ENCODE results near the gene FRMD6.

FRMD6 gene

DNA sequence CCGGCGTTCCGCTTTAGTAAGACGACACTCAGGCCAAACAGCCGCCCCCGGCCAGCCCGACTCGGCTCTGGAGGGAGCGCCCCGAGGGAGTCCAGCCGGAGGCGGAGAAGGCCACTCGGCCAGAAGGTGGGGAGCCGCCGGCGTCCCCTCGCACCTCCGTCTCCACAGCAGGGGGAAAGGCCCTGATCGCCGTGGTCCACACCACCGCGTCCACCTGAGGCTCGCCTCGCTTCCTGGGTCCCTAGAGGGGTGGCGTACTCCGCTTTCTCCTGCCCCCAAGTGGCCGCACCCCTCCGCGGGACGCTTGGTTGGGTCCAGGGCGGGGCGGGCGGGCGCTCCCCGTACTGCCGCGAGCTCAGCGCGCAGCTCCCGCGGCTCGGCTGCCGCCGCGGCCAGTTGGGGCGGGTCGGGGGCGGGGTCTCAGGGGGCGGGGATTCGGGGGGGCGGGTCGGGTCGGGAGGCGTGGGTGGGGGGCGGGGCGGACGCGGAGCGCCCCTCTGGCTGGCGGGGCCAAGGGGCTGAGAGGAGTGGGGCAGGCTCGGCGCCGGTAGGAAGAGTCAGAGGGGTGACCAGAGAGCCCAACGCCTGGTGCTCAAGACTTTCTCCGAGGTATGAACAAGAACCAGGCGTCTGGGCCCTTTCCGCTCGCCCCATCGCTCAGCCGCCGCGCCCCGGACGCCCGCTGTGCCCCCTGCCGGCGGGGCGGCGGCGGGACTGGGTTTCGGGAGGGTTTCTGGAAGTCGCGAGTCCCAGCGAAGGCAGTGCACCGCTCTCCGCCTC is at the start of gene FRMD6:
Gene FRMD6, plus strand, starts transcription at position 523 of the 780 bp plus-strand sequence. CDS start 37,927 bp downstream, outside the sequence.
- FAIRE-seq = no peak
- peak; percentile 64 for DNase-seq (ENCODE audit: low spot score)

GRCh38 chr14:51602310-51602709 is 49.4 kb upstream of the FRMD6 start:
- FAIRE-seq = no peak
- no peak for DNase-seq (ENCODE audit: low spot score)

GRCh38 chr14:51603495-51603894 is 48.2 kb upstream of the FRMD6 start:
- DNase-seq (ENCODE audit: low spot score) (no peak), FAIRE-seq (no peak)

DNA sequence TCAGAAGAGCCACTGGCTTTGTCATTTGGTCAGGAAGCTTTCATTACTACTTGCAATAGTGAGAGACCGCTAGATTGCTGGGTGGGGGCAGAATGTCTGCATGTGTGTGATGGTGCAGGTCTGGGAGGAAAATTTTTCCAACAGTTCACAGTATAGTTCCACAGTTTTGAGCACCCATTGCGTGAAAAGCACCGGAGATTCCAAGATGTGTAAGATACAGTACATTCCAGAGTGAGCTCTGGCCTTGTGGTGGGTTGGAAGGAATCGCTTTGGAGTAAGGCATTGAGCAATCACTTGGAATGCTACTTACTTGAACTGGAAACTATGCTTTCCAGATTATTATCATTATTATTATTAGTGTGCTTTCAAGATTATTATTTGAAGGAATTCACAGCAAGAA is 47.6 kb upstream of the FRMD6 start:
- DNase-seq (ENCODE audit: low spot score) (peak; percentile 5), FAIRE-seq (no peak)

DNA sequence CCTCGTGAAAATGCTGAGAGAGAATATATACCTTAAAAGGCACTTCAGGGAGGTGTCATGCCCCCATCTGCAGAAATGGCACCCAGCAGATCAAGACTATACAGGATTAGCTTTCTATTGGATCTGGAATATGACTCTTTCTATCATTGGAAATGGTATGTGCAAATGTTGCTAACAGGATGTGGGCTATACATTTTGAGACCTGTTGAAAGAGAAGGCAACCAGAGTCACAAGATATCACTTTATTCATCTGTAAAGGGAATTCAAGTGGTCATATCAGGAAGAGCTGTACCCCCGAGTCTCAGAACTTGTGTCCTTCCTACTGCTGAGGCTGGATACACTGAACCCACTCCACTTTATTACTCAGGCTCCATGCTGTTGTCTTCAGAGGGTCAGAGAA is 46.1 kb upstream of the FRMD6 start:
- FAIRE-seq = no peak
- no peak for DNase-seq (ENCODE audit: low spot score)

DNA sequence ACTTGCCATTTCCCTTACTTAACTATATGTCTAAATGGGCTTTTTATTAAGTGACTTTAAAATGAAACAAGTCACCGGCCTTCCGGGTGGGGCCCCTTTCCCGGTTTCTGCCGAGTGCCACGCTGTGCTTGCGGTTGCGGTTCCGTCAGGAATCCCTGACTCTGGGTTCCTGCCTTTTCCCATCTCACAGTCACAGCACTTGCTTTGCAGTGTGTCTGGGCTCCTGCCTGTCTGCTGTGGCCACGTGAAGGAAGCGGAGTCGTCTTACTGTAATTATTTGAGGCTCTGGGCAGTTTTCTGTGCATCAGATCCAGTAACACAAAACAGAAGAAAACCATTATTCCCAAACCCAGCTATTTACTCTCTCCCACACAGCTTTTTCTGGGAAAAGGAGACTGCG is 44.0 kb upstream of the FRMD6 start:
- DNase-seq (ENCODE audit: low spot score) (no peak), FAIRE-seq (no peak)

GRCh38 chr14:51609251-51609954 is 42.3 kb upstream of the FRMD6 start:
- DNase-seq (ENCODE audit: low spot score) (peak; percentile 10), FAIRE-seq (no peak)

- DNase-seq (ENCODE audit: low spot score) (peak; percentile 71), FAIRE-seq (no peak)
Measured at GRCh38 chr14:51609955-51610283, 41.8 kb upstream of the FRMD6 start.

GRCh38 chr14:51610771-51611170 is 40.9 kb upstream of the FRMD6 start:
- no peak for FAIRE-seq
- no peak for DNase-seq (ENCODE audit: low spot score)

DNA sequence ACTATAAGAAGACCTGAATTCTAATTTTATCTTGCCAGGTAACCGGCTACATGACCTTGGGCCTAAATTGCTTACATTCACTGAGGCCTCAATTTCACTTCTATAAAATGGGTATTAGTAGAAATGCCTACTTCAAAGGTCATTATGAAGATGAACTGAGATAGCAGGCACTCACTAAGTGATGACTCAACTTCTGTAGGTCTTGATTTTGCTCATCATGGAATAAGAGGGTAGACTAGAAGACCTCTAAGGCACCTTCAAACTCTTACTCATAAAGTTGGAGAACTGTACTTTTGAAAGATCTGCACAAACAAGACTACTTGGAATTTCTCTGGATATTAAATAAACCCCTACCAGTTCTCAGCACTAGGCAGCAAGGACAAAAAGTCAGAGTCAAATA is 39.3 kb upstream of the FRMD6 start:
- DNase-seq (ENCODE audit: low spot score) (no peak), FAIRE-seq (no peak)

GRCh38 chr14:51613416-51613815 is 38.3 kb upstream of the FRMD6 start:
- no peak for FAIRE-seq
- no peak for DNase-seq (ENCODE audit: low spot score)

GRCh38 chr14:51614707-51615106 is 37.0 kb upstream of the FRMD6 start:
- FAIRE-seq (no peak), DNase-seq (ENCODE audit: low spot score) (no peak)

GRCh38 chr14:51616256-51616655 is 35.5 kb upstream of the FRMD6 start:
- DNase-seq (ENCODE audit: low spot score) (no peak), FAIRE-seq (no peak)

- DNase-seq (ENCODE audit: low spot score) (peak; percentile 82), FAIRE-seq (peak; percentile 89)
Measured at GRCh38 chr14:51616724-51617409, 34.8 kb upstream of the FRMD6 start.

- FAIRE-seq (no peak), DNase-seq (ENCODE audit: low spot score) (no peak)
Measured at GRCh38 chr14:51619561-51619960, 32.1 kb upstream of the FRMD6 start.

GRCh38 chr14:51620056-51620455 is 31.7 kb upstream of the FRMD6 start:
- DNase-seq (ENCODE audit: low spot score) (no peak), FAIRE-seq (no peak)

DNA sequence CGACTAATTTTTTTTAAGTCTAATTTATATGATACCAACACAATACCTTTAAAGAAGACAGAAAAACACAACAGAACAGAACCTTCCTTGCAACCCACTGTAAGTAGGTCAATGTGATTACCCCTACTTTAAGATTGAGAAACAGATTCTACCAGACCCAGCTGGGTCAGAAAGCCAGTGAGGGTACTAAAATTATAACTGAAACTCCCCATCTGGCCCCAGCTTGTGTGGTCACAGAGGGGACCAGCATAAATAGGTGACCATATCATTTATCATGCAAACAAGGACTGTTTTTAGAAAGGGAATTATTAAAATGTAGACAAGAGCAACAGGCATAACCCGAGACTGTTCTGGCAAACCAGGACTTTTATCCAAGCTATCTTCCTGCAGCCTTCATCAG is 30.1 kb upstream of the FRMD6 start:
- FAIRE-seq = no peak

GRCh38 chr14:51622376-51622775 is 29.3 kb upstream of the FRMD6 start:
- no peak for FAIRE-seq
- DNase-seq (ENCODE audit: low spot score) = no peak

More for the DNA sequence above, 30.1 kb upstream of the FRMD6 start:
- DNase-seq (ENCODE audit: low spot score) = no peak

DNA sequence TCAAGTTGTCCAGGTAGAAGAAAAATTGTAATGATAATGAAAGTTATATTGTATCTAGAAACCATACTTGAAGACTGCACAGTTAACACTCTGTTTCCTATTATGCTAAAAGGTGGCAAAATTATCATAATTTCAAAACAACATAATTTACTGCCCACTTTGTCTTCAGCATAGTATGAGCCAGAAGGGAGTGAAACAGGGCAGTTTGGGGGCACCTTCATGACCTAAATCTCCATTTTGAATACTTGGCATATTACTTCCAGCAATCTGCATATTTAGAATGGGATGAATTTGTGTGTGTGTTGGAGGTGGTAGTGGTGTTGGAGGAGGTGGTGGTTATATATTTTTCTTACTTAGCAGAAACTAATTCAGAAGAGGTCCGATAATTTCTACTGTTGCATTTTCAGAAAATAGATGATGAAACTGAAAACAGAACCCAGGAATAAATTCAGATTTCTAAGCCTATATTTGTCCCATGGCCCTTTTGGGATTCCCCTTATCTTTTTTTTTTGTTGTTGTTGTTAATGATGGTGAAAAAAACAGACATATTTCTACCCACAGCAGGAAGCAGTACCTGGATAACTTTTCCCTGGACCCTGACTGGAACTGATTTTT is 26.6 kb upstream of the FRMD6 start:
- FAIRE-seq (no peak), DNase-seq (ENCODE audit: low spot score) (no peak)

GRCh38 chr14:51626185-51626584 is 25.5 kb upstream of the FRMD6 start:
- FAIRE-seq (no peak), DNase-seq (ENCODE audit: low spot score) (no peak)

- FAIRE-seq (no peak), DNase-seq (ENCODE audit: low spot score) (no peak)
Measured at GRCh38 chr14:51626788-51627187, 24.9 kb upstream of the FRMD6 start.

DNA sequence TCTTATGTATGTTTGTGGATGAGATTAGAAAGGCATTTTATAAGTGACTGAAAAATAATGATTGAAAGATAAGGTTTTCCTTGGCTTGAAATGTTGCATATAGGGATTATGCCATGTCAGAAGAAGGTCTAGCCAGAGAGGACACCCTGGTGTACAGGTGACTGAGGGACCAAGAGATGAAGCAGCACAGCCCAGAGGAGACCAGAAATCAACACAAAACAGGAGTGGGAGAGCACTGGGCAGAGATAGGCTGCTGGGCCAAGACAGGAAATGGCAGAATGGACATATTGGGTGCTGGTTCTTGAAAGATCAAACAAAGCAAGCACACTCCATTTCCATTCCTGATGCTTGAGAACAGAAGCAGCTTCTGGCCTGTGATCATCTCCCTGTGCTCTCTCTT is 24.4 kb upstream of the FRMD6 start:
- FAIRE-seq = no peak
- DNase-seq (ENCODE audit: low spot score) = no peak

Data from RCC 7860 (cell line).